ENCODE data around the gene ATP2C2. TPM values are rescaled to one million over a fixed set of nuclear protein-coding genes. Genes with fewer than 3 reads are reported as not detected.
"Not testable (repeated sequence)": the region's sequence is repeated elsewhere in the genome, so short reads cannot be mapped to it uniquely, and the experiment has no call there.

Gene ATP2C2
- total RNA-seq, 1 donor, result under 0.01 TPM

- no peak for DNase-seq (ENCODE audit: low read depth in 2 of 3, low spot score in 2 of 3)
Measured at GRCh38 chr16:84391151-84392030, 23.1 kb downstream of the ATP2C2 start.

GRCh38 chr16:84392031-84392360 is 23.7 kb downstream of the ATP2C2 start:
- DNase-seq (ENCODE audit: low read depth in 2 of 3, low spot score in 2 of 3), result no peak

- DNase-seq (ENCODE audit: low read depth in 2 of 3, low spot score in 2 of 3), result not testable (repeated sequence)
Measured at GRCh38 chr16:84396082-84396481, 27.7 kb downstream of the ATP2C2 start.

GRCh38 chr16:84396537-84397008 is 28.2 kb downstream of the ATP2C2 start:
- no peak for DNase-seq (ENCODE audit: low read depth in 2 of 3, low spot score in 2 of 3)

GRCh38 chr16:84397090-84397489 is 28.8 kb downstream of the ATP2C2 start:
- no peak for DNase-seq (ENCODE audit: low read depth in 2 of 3, low spot score in 2 of 3)

GRCh38 chr16:84398701-84399100 is 30.4 kb downstream of the ATP2C2 start:
- no peak for DNase-seq (ENCODE audit: low read depth in 2 of 3, low spot score in 2 of 3)

- DNase-seq (ENCODE audit: low read depth in 2 of 3, low spot score in 2 of 3), result not testable (repeated sequence)
Measured at GRCh38 chr16:84399912-84400311, 31.6 kb downstream of the ATP2C2 start.

- not testable (repeated sequence) for DNase-seq (ENCODE audit: low read depth in 2 of 3, low spot score in 2 of 3)
Measured at GRCh38 chr16:84403435-84403834, 35.1 kb downstream of the ATP2C2 start.

- no peak for DNase-seq (ENCODE audit: low read depth in 2 of 3, low spot score in 2 of 3)
Measured at GRCh38 chr16:84404324-84404723, 36.0 kb downstream of the ATP2C2 start.

GRCh38 chr16:84404936-84405639 is 36.8 kb downstream of the ATP2C2 start:
- no peak for DNase-seq (ENCODE audit: low read depth in 2 of 3, low spot score in 2 of 3)

- no peak for DNase-seq (ENCODE audit: low read depth in 2 of 3, low spot score in 2 of 3)
Measured at GRCh38 chr16:84406006-84406963, 37.9 kb downstream of the ATP2C2 start.

- DNase-seq (ENCODE audit: low read depth in 2 of 3, low spot score in 2 of 3), result no peak
Measured at GRCh38 chr16:84407588-84408313, 39.4 kb downstream of the ATP2C2 start.

- no peak for DNase-seq (ENCODE audit: low read depth in 2 of 3, low spot score in 2 of 3)
Measured at GRCh38 chr16:84408314-84408690, 40.0 kb downstream of the ATP2C2 start.

- DNase-seq (ENCODE audit: low read depth in 2 of 3, low spot score in 2 of 3), result no peak
Measured at GRCh38 chr16:84408856-84409255, 40.5 kb downstream of the ATP2C2 start.

GRCh38 chr16:84410361-84411138 is 42.2 kb downstream of the ATP2C2 start:
- no peak for DNase-seq (ENCODE audit: low read depth in 2 of 3, low spot score in 2 of 3)

GRCh38 chr16:84411768-84412167 is 43.4 kb downstream of the ATP2C2 start:
- no peak for DNase-seq (ENCODE audit: low read depth in 2 of 3, low spot score in 2 of 3)

- DNase-seq (ENCODE audit: low read depth in 2 of 3, low spot score in 2 of 3), result no peak
Measured at GRCh38 chr16:84412262-84412661, 43.9 kb downstream of the ATP2C2 start.

- DNase-seq (ENCODE audit: low read depth in 2 of 3, low spot score in 2 of 3), result no peak
Measured at GRCh38 chr16:84413244-84414004, 45.1 kb downstream of the ATP2C2 start.

Measured in hematopoietic multipotent progenitor cell (in vitro differentiated cells).